Choroid plexus epithelial cell (primary cell): ENCODE measurements around the gene FNDC3B.

Experiments used
- DNase-seq: peaks from one replicate; pipeline ENCODE4 v3.0.0-alpha.2; 2010; ENCODE audit warnings: low read depth
- H3K4me3 ChIP-seq: 2 replicates; pipeline ENCODE4 v1.5.1; 2011; ENCODE audit warnings: low read depth, mild to moderate bottlenecking, control low read depth, low read length, moderate library complexity
- CTCF ChIP-seq: conservative IDR thresholded peaks from 2 replicates; pipeline ENCODE4 v1.5.1; 2011; ENCODE audit warnings: low read depth, mild to moderate bottlenecking, control low read depth, inconsistent platforms, low read length, moderate library complexity

The FNDC3B gene

GRCh38 chr3:172388412-172389078 is 349.2 kb downstream of the FNDC3B start:
- TF ChIP-seq CTCF: no peak
- no peak overlapping the region for H3K4me3 ChIP-seq
- no peak for DNase-seq

GRCh38 chr3:172390792-172391191 is 351.4 kb downstream of the FNDC3B start:
- TF ChIP-seq CTCF: no peak
- DNase-seq: no peak
- H3K4me3 ChIP-seq: no peak overlapping the region

- TF ChIP-seq CTCF: no peak
- H3K4me3 ChIP-seq: no peak overlapping the region
- DNase-seq: peak; percentile 79
Measured at GRCh38 chr3:172391592-172392302, 352.4 kb downstream of the FNDC3B start.

GRCh38 chr3:172394692-172395091 is 355.3 kb downstream of the FNDC3B start:
- TF ChIP-seq CTCF: no peak

GRCh38 chr3:172396400-172396799 is 357.0 kb downstream of the FNDC3B start:
- H3K4me3 ChIP-seq: no peak overlapping the region
- TF ChIP-seq CTCF: no peak
- DNase-seq: no peak

More at GRCh38 chr3:172394692-172395091, 355.3 kb downstream of the FNDC3B start:
- H3K4me3 ChIP-seq: no peak overlapping the region
- no peak for DNase-seq

- no peak overlapping the region for H3K4me3 ChIP-seq
- DNase-seq: peak; percentile 89
- no peak for TF ChIP-seq CTCF
Measured at GRCh38 chr3:172397716-172398405, 358.5 kb downstream of the FNDC3B start.
